Measurements from ENCODE around the gene OSBPL1A. TPM values are rescaled to one million over a fixed set of nuclear protein-coding genes. Genes with fewer than 3 reads are reported as not detected.
A peak's percentile ranks its signal among the peaks of the same experiment; 100 is the strongest.

OSBPL1A gene
- total RNA-seq, 1 experiment from 2014 or later, result 35.4 TPM

DNA sequence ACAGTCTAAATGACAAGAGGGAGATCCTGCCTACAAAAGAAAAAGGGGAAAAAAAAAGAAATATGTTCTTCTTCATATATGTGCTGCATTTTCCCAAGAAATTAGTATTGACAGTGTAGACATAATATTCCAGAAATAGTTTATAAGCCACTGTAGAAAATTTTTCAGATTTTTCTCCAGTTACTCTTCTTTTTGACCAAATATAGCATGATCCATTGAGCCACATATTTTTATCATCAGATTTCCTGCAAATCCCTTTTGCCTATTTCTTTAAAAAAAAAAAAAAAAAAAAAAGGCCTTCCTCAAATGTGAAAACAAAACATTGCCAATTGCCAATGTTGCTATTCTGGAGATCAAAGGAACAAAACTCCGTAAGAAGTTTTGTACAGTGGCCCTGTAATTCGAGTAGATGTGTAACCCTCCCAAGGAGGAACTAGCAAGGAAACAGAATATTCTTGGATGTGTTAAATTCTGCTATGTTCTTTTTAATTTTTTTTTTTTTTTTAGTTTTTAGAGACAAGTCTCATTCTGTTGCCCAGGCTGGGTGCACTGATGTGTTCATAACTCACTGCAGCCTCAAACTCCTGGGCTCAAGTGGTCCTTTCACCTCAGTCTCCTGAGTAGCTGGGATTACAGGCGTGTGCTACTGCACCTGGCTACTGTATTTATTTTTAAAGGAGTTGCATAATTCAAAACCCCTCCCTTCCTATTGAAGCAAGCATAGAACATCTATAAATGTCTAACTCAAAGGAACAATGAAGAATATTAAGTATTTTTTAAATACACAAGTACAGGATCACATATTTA lies 271.3 kb downstream of the OSBPL1A start:
- no peak for DNase-seq (ENCODE audit: low read depth)

DNA sequence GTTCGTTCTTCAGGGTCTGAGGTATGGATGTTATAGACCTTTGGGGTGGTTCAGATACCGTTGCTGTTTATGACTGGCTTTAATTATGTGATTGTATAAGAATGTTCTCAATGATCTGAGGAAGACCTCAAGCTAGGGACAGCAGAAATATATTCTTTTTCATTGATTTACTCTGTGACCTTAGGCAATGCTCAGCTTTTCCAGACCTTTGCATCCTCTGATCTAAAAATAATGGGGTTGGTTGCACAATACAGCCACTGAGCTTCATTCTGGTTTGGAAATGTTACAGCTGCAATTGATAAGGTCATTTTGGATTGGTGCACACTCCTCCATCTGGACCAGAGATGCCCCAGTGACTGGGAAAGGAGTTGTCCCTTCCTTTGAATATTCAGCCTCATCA lies 276.0 kb downstream of the OSBPL1A start:
- DNase-seq (ENCODE audit: low read depth), result no peak

DNA sequence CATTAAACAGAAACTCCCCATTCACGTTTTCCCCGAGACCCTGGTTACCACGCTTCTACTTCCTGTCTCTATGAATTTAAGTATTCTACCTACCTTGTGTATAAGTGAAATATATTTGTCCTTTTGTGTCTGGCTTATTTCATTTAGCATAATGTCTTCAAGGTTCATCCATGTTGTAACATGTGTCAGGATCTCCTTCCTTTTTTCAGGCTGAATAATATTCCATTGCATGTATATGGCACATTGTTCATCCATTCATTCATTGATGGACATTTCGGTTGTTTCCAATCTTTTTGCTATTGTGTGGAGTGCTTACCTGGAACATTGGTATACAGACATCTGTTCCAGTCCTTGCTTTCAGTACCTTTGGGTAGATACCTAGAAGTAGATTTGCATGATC lies 276.9 kb downstream of the OSBPL1A start:
- DNase-seq (ENCODE audit: low read depth), result no peak

DNA sequence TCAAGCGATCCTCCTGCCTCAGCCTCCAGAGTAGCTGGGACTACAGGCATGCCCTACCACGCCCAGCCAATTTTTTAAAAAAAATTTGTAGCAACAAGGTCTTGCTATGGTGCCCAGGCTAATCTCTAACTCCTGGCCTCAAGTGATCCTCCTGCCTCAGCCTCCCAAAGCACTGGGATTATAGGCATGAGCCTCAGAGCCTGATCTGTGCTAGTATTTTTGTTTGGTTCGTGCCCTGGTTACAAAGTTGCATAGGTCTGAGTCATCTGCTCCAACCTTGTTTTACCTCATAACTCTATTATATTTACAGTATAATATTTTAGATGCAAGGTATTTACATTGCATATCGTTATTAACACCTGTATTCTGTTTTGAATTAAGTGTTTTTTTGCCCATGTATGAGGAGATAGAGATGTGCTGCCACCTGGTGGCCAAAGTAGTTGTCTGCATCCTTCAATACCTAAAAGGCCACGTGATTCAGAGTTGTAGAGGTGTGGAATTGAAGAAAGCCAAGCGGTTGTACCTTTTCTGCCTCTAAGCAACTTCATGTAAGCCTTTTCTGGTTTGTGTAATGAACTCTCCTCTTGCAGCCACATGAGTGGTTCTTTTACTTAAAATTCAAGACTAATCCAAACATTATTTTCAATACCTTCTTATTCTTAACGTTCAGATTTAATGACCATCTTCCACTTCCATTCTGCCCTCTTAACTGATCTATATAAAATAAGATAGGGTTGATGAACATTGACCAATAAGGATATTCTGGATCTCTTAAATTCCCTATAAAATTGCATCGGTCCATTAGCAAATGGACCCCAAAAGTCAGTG lies 278.7 kb downstream of the OSBPL1A start:
- DNase-seq (ENCODE audit: low read depth), result peak; percentile 59

DNA sequence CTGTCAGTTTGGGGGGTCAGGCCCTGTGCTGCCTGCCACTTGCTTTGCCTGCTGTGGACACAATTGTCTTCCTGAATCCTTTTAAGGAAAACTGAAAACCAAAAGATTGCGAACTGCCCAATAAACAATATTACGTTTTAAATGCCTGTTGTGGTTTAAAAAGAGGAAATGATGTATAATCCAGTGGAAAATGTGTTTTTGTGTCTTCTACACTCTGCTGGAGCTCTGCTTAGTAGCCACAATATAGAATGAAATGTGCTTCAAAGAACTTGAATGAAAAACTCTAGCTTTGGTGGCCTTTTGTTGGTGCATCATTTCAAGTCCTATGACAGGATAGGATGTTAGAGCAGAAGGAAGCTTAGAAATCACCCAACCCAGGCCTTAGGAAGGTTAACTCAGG lies 282.0 kb downstream of the OSBPL1A start:
- DNase-seq (ENCODE audit: low read depth), result no peak

DNA sequence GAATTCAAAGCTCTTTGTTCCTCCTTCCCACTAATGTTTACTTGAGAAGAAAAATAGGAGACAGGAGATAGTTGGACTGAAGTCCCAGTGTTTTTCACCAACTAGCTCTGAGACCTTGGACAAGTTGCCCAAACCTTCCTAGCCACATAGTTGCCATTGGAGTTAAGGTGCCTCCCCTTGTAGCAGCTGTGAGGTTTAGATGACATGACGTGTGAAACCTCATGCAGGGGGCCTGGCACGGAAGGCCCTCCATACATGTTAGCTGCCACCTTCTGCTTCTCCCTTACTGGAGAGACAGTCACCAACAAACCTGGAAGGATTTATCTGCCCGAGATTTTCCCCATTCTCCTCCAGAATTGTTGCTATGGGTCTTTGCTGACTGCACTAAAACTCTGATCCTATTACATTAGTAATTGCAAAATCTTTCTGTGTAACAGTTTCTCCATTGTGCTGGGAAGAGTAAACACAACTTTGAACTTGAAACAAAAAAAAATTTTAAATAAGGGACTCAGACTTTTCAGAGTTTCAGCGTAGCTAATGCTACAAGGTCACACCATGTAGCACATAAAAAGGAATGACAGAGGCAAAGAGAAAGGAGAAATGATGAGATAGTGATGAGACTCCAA lies 282.6 kb downstream of the OSBPL1A start:
- no peak for DNase-seq (ENCODE audit: low read depth)

DNA sequence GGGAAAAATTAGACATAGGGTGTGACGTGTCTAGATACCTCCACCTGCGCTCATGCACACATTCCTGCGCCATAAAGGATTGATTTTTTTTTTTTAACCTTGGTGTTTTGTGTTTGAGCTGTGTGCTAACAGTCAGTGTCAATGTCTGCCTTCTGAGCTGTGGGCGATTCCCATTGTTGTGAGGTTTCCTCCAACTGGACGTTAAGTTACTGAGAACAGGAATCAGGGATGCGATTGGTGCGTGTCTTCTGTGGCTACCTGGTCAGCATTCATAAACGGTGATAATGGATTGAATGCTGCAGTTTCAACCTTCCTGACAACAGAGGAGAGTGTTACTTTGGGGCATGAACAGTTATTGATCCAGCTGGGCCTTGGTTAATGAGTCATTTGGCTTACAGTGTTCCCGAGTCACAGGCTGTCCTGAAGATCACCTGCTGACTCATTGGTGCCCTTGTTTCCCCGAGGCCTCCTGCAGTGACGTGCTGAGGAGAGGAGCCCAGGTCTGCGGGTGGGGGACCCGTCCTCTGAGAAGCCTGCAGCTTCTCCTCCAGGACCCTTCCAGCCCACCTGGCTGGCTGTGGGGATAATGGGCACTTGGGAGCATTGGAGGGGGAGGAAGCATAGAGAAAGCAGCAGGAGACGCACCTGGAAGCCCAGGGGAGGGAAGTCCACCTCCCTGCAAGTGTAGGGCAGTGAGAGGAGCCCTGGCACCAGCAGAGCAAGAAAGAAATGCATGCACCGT lies 284.6 kb downstream of the OSBPL1A start:
- DNase-seq (ENCODE audit: low read depth), result peak; percentile 48

DNA sequence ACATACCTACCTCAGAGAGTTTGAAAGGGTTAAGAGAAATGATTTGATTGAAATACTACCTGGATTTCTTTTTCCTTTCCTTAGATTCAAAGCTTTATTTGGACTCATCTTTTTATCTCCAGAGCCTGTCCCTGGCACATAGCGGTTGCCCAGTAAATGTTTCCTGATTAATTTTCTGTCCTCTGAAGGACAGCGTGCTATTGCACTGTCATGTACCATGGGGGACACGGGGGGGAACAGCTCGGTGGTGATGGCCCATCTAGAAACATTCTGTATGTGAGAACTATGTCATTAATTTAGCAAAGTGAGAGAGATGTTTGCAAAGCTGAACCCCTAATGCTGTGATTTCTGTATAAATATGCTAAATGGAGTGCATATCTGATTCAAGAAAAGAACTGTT lies 285.2 kb downstream of the OSBPL1A start:
- no peak for DNase-seq (ENCODE audit: low read depth)

Other genes starting within 250 kb of the OSBPL1A start
- 27.2 and 30.5 TPM in 2 replicates for gene IMPACT, start 28.8 kb upstream of the OSBPL1A start, total RNA-seq (2014; rRNA removed; shearing (Covaris generic))
- not detected in 2 replicates for gene HRH4, start 62.8 kb upstream of the OSBPL1A start, total RNA-seq (2014; rRNA removed; shearing (Covaris generic))